HT-29 (cell line): Measurements from ENCODE around the gene RIMS3. TPM values are rescaled to one million over a fixed set of nuclear protein-coding genes. Genes with fewer than 3 reads are reported as not detected.

Experiments
- DNase-seq: peaks from one replicate; pipeline ENCODE4 v3.0.0-alpha.2; 2015; ENCODE audit warnings: low spot score
- total RNA-seq: library from RNA; depleted of rRNA; stranded (reverse); fragments of >200 nt; shearing (Covaris generic); gene quantifications from 2 replicates; pipeline ENCODE4 v1.2.3, GENCODE V29; 2014

Gene RIMS3
- total RNA-seq, 1 experiment from 2014 or later: 0.05 TPM

DNA sequence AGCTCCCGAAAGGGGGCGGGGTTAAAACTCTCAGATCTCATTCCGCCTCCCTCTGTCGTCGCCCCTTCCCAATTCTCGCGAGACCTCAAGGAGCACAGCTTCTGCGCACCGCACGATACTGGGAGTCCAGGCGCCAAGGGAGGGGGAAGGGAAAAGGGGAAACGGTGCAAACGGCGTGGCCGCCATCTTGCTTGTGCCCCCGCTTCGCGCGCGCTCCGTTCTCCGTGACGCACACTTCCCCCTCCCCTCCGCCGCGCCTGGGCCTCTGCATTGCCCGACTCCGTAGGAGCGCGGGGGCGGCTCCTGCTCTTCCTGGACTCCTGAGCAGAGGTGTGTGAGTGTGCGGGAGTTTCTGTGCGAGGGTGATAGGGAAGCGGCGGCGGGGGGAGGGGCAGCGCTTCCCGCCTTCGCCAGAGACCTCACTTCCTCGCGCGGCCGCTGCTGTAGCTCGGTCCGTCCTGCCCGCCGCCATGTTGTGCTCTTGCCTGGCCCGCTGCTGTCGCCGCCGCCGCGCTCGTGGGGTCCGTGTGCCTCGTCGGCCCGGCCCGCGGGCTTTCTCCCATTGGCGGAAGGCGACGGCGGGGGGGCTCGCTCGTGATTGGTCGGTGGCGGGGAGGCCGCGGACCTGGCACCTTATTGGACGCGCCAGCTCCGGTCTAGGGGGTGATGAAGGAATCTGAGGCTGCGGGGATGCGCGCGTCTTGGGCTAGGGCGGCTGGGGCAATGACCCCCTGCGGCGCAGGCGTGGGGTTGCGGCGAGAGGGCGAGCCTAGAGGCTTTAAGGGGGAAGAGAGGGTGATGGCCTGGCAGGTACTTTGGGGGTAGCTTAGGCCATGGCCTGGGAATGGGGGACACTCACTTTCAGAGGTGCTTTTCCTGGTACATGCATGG is 26.3 kb upstream of the RIMS3 start, which contains the start of gene NFYC:
Gene NFYC, plus strand, starts transcription at position 167 of the 891 bp plus-strand sequence. CDS start 47,140 bp downstream, outside the sequence.
- DNase-seq: peak; percentile 97

GRCh38 chr1:40690771-40691537 is 25.5 kb upstream of the RIMS3 start:
- no peak for DNase-seq

DNA sequence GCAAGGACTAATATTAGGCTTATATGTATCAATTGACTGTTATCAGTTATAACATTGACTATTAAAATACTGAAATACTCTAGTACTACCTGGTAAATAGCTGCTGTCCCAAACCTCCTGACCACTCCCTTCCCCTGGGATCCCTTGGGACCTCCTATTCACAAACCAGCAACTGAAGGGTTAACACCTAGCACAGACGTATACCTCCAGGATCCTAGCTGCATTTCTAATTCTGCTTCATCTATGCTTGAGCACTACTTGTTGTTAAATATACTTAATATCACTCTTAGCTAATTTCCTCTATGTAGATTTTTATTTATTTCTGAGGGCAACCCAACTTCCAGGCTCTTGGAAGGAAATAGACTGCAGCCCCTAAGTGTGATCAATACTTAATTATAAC is 24.3 kb upstream of the RIMS3 start:
- DNase-seq: no peak

DNA sequence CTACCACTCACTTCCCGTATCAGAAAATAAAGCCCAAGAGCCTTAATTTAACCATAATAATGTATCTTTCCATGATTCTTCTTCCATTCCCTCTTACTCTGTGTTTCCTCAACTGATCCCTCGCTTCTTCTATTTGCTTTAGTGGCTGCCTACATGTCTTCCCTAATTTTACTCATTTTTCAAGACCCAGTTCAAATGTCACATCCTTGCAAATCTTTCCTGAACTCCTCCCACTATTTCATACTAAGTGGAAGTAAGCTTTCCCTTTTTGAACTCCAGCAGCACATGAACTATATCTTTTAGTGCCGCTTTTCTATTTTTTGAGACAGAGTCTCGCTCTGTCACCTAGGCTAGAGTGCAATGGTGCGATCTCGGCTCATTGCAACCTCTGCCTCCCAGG is 22.2 kb upstream of the RIMS3 start:
- DNase-seq: no peak

DNA sequence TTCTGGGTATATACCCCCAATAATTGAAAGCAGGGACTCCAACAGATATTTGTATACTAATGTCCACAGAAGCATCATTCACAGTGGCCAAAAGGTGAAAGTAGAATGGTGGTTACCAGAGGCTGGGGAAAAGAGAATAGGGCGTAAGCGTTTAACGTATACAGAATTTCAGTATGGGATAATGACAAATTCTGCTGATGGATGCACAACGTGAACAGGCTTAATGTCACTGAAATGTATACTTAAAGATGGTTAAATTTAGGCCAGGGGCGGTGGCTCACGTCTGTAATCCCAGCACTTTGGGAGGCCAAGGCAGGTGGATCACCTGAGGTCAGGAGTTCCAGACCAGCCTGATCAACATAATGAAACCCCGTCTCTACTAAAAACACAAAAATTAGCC is 21.6 kb upstream of the RIMS3 start:
- no peak for DNase-seq

- DNase-seq: no peak
Observed at GRCh38 chr1:40684669-40685068, 19.2 kb upstream of the RIMS3 start.

DNA sequence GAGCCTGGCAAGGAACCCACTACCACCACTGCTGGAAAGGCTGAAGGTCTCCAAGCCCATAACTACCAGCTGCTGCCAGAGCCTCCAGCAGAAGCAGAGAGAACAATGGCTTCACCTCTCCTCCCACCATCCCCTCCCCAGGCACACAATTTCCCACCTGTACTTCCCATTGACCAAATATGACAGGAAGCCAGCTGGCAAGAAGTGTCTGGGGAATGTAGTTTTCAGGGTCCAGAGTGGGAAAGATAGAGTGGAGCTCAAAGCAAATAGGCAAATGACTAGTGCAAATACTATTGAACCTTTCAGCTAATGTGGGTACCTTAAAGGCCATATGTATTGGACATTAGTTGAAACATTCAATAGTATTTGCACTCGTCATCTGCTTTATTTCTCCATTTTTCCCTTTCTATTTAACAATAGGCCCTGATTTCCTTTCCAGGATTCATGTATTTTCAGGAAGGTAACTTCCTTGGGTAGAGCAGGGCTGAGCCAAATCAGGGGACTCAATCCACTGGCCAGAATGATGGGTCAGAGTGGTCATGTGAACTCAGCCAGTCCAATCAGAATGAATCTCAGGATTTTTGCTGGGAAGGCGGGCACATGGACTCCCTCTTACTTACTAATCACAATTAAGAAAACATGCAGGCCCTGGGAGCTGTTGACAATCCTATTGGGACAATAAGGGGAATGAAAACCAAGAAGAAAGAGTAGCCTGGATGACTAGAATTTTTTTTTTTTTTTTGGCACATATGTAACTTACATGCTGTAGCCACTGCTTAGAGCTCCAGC is 13.9 kb upstream of the RIMS3 start:
- no peak for DNase-seq

GRCh38 chr1:40676501-40676900 is 11.0 kb upstream of the RIMS3 start:
- DNase-seq: no peak

DNA sequence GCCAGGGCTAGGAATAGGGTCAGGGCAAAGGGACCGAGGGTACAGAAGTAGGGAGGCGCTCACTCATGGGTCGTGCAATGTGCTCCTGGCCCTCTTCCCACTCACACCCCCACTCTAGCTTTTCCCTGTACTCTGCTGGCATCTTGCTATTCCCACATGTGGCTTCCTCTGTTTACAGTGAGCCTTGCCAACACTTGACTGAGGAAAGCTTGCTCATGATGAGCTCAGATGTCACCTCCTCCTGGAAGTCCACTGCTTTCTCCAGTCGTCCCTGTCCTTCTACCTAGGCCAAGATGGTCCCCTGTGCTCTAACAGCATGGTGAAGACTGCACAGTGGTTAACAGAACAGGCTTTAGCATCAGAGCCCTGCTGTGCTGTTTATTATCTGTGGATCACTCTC is 8.0 kb upstream of the RIMS3 start:
- DNase-seq: no peak

GRCh38 chr1:40668769-40669525 is 3.5 kb upstream of the RIMS3 start:
- peak; percentile 83 for DNase-seq

- no peak for DNase-seq
Observed at GRCh38 chr1:40664791-40665190, 691 bp downstream of the RIMS3 start.

DNA sequence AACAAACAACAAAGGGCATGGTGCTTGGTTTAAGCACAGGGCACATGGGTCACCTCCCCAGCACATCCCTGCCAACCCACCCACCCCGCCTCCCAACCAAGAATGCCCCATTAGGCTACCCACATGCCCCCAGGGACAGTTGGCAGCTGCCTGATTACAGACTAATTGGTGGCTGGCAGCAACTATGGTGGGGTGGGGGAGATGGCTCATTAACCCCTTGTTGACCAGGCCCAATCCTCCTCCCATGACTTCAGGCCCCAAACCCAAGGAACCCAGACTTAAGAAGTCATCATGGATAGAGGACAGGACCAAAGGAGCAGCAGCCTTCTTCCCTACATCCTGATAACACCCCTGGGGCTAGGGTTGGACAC is 1.3 kb downstream of the RIMS3 start:
- no peak for DNase-seq

- DNase-seq: no peak
Observed at GRCh38 chr1:40663324-40664166, 1.9 kb downstream of the RIMS3 start.

DNA sequence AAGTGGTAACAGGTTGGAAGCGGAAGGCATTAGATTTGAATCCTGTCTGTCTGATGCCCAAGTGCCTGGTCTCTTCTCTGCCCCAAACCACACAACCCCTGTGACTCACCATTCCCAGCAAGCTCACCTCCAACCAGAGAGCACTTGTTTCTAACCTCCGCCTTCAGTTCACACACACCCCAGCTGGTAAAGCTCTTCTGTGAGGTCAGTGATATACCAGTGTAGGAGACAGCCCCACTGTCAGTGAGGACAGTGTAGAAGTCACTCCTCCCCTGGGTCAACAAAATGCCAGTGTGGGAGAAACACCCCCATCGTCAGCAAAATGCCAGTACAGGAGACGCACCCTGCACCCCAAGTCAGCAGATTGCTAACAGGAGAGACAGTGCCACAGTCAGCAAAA is 2.6 kb downstream of the RIMS3 start:
- no peak for DNase-seq

- DNase-seq: no peak
Observed at GRCh38 chr1:40662151-40662550, 3.3 kb downstream of the RIMS3 start.

GRCh38 chr1:40661678-40662077 is 3.8 kb downstream of the RIMS3 start:
- DNase-seq: no peak

GRCh38 chr1:40659649-40659947 is 5.9 kb downstream of the RIMS3 start:
- no peak for DNase-seq

DNA sequence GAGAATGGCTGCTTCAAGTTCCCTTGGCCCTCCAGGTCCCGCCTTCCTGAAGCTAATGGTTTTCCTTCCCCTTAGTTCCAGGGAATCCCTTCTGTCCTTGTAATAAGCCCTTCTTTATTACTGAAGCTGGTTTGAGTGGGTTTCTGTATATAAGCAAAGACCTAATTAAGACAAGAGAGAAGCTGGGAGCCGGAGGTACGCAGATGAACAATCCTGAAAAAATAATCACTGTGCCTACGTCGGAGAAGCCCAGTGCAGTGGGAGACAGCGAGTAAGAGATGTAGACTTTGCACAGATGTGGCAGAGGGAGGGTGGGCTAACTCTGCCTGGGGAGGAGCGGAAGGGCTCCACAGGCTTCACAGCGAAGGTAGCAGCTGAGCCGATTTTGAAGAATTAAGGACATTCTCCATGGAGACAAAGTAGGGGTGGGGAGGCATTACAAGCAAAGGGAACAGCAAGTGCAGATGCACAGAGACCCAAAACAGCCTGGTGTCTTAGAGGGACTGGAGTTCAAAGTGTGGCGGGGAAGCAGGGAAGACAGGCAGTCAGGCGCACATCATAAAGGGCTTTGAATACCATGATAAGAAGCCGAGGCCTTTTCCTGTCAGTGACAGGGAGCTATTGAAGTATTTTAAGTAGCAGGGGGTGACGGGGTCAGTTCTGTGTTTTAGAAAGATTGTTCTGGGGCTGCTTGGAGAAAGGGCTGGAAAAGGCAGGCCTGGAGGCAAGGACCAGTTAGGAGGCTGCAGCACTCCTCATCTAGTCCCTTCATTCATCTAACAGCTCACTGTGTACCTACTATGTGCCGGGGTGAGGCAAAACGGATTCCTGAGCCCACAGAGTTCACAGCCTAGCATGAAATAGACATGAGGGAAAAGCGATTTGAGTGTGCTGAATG is 6.5 kb downstream of the RIMS3 start:
- DNase-seq: no peak

DNA sequence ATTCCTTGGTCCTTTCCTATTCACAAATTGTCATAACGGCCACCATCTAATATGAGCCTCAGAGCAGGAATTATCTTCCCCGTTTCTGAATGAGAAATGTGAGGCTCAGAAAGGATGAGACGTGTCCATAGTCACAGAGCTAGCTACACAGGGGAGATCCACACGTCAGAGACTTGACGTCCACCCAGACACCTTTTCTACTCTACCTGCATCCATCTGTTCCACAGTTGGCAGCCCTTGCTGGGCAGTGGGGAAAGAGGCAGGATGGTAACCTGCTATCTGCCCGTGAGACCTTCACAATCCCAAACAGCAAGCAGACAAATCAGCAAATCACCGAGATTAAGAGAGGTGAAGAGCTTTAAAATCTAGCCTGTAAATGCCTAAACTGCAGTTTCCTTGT is 8.4 kb downstream of the RIMS3 start:
- DNase-seq: no peak
